Kidney (tissue), 14 donors: Measurements from ENCODE around the gene MYLK. TPM values are rescaled to one million over a fixed set of nuclear protein-coding genes. Genes with fewer than 3 reads are reported as not detected.

ENCODE experiments used
- DNase-seq, 5 donors: peaks; one replicate each; pipeline ENCODE4 v3.0.0-alpha.2; 2013 to 2020
- FAIRE-seq: peaks from 2 replicates; lab custom pipeline; 2012; peaks lifted over from hg19 to GRCh38; lab: Jason Lieb, UNC
- H3K27ac ChIP-seq, 2 donors: one replicate each; pipeline ENCODE4 v1.7.0; 2013; ENCODE audit warnings: low read depth in 2 of 2, low read length in 2 of 2, inconsistent platforms in 1 of 2
- H3K27me3 ChIP-seq: one replicate; pipeline ENCODE4 v1.7.1; 2013; ENCODE audit warnings: low read length, inconsistent platforms; ENCODE audit not compliant: control insufficient read depth, insufficient read depth
- H3K36me3 ChIP-seq, 3 donors: one replicate each; pipeline versions ENCODE4 v1.7.0 to v1.7.1; 2013; ENCODE audit warnings: low read length in 3 of 3, control low read depth in 1 of 3, inconsistent platforms in 1 of 3; ENCODE audit not compliant: insufficient read depth in 3 of 3, control insufficient read depth in 2 of 3
- H3K4me1 ChIP-seq, 3 donors: one replicate each; pipeline versions ENCODE4 v1.7.0 to v1.7.1; 2013; ENCODE audit warnings: low read length in 3 of 3, inconsistent platforms in 1 of 3, low read depth in 1 of 3; ENCODE audit not compliant: control insufficient read depth in 2 of 3, insufficient read depth in 2 of 3
- H3K4me3 ChIP-seq, 3 donors: one replicate each; pipeline versions ENCODE4 v1.7.0 to v1.8.1; 2013; ENCODE audit warnings: low read length in 3 of 3, control low read depth in 1 of 3, inconsistent platforms in 1 of 3
- H3K9ac ChIP-seq, 3 donors: one replicate each; pipeline versions ENCODE4 v1.7.0 to v1.7.1; 2013; ENCODE audit warnings: low read length in 3 of 3, control low read depth in 1 of 3, inconsistent platforms in 1 of 3
- H3K9me3 ChIP-seq, 3 donors: one replicate each; pipeline versions ENCODE4 v1.7.0 to v1.7.1; 2013; ENCODE audit warnings: low read length in 3 of 3, control low read depth in 1 of 3, inconsistent platforms in 1 of 3; ENCODE audit not compliant: control insufficient read depth in 2 of 3, insufficient read depth in 1 of 3
- CTCF ChIP-seq: IDR thresholded peaks from 3 replicates; pipeline ENCODE4 v1.5.1; 2012; ENCODE audit warnings: mild to moderate bottlenecking, moderate library complexity, borderline replicate concordance; ENCODE audit not compliant: insufficient read depth; ENCODE audit errors: extremely low read depth
- intact Hi-C: fragments of 100-400 bp; cut with DNase I; formaldehyde crosslinking; loops from one replicate; pipeline ENCODE4 v1.11.1; 2022
- polyA plus RNA-seq: library from polyadenylated mRNA; stranded (reverse); fragments of 350-450 nt; fragmentation: Illumina TruSeq; extraction: RNeasy Lipid Tissue Mini Kit (QIAGEN cat#74804); gene quantifications from one replicate; pipeline ENCODE4 v1.2.3, GENCODE V29; 2014; ENCODE audit warnings: low read depth, low replicate concordance; ENCODE audit not compliant: insufficient read depth
- total RNA-seq: library from RNA; stranded (reverse); fragmentation: NEBNext Ultra II Directional; extraction: Animal tissue kit (Norgen Biotek cat#: 25700); gene quantifications from one replicate; pipeline ENCODE4 v1.2.1, GENCODE V29; 2021
- donor health status: control.
- donor health status: control.
- donor health status: control.
- donor health status: control.
- donor health status: control.
- donor health status: DM: yes; HTN: yes; CAD: no.
- donor health status: Normal renal cell carcinoma (clear cell type).

The MYLK gene
- total and polyA plus RNA-seq, 2 donors from 2014 or later, result 25.3 to 164 TPM

GRCh38 chr3:123870033-123870432 lies 14.1 kb downstream of the MYLK start:
- Histone ChIP-seq H3K27me3 (no peaks in the 10 kb centered on the region), H3K36me3 (no peaks in the 10 kb centered on the region), H3K4me1 (no peaks in the 10 kb centered on the region), H3K9ac (no peak overlapping the region), H3K27ac (no peak overlapping the region), H3K4me3 (no peak overlapping the region), H3K9me3 (peaks cover 0 to 2% (median 0%) of the 10 kb centered on the region in 3 donors)
- DNase-seq (no peak), FAIRE-seq (no peak)
- no peak for TF ChIP-seq CTCF
- intact Hi-C loops, result no loop called here

- no peak overlapping the region for H3K27ac ChIP-seq
- no peak for TF ChIP-seq CTCF
- H3K36me3 ChIP-seq, result no peaks in the 10 kb centered on the region
- no peaks in the 10 kb centered on the region for H3K9me3 ChIP-seq
- intact Hi-C loops, result no loop called here
- H3K4me1 ChIP-seq, result no peaks in the 10 kb centered on the region
- H3K4me3 ChIP-seq, result no peak overlapping the region
- FAIRE-seq (no peak), DNase-seq (no peak)
- H3K9ac ChIP-seq, result no peak overlapping the region
- H3K27me3 ChIP-seq, result no peaks in the 10 kb centered on the region
Observed at GRCh38 chr3:123869165-123869564, 15.0 kb downstream of the MYLK start.

GRCh38 chr3:123864706-123865105 lies 19.4 kb downstream of the MYLK start:
- no peak for DNase-seq
- Histone ChIP-seq H3K4me1 (no peaks in the 10 kb centered on the region), H3K36me3 (no peaks in the 10 kb centered on the region), H3K9me3 (no peaks in the 10 kb centered on the region), H3K27me3 (no peaks in the 10 kb centered on the region), H3K27ac (no peak overlapping the region), H3K9ac (no peak overlapping the region), H3K4me3 (no peak overlapping the region)
- TF ChIP-seq CTCF, result no peak
- intact Hi-C loops, result no loop called here
- FAIRE-seq, result no peak

- Histone ChIP-seq H3K9ac (no peak overlapping the region), H3K9me3 (no peaks in the 10 kb centered on the region), H3K27me3 (no peaks in the 10 kb centered on the region), H3K36me3 (no peaks in the 10 kb centered on the region), H3K27ac (no peak overlapping the region), H3K4me3 (no peak overlapping the region), H3K4me1 (no peaks in the 10 kb centered on the region)
- FAIRE-seq (no peak), DNase-seq (no peak)
- intact Hi-C loops, result no loop called here
- TF ChIP-seq CTCF, result no peak
Observed at GRCh38 chr3:123862152-123862551, 22.0 kb downstream of the MYLK start.
